ENCODE measurements around the gene TBC1D5.

Gene TBC1D5

GRCh38 chr3:17301271-17301670 is 441.2 kb downstream of the TBC1D5 start:
- H3K4me3 ChIP-seq (replicated peaks; ENCODE audit: low read depth, low read length): no peak overlapping the region
- DNase-seq (ENCODE audit: low read depth): no peak
- no peak for TF ChIP-seq CTCF (IDR thresholded peaks at IDR 0.05; ENCODE audit: low read length, missing control alignments)

- no peak overlapping the region for H3K4me3 ChIP-seq (replicated peaks; ENCODE audit: low read depth, low read length)
- no peak for TF ChIP-seq CTCF (IDR thresholded peaks at IDR 0.05; ENCODE audit: low read length, missing control alignments)
- DNase-seq (ENCODE audit: low read depth): no peak
Observed at GRCh38 chr3:17300441-17300840, 442.0 kb downstream of the TBC1D5 start.

DNA sequence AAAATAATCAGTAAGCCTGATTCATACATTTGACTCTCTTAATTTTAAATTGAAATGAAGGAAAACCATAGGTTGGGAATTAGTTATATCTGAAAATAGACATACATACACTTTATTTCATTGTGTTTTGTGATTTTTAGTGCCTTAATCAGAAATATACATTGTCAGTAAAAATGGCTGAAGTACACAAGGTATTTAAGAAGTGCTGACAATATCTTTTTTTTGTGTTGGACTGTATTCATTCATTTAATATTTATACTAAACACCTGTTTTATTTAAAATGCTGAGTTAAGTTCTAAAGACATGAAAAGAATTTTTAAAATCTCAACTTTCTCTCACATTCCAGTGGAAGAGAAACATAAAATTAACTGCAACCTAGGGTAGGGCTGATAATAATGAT is 444.4 kb downstream of the TBC1D5 start:
- DNase-seq (ENCODE audit: low read depth): no peak
- no peak for TF ChIP-seq CTCF (IDR thresholded peaks at IDR 0.05; ENCODE audit: low read length, missing control alignments)
- H3K4me3 ChIP-seq (replicated peaks; ENCODE audit: low read depth, low read length): no peak overlapping the region

- DNase-seq (ENCODE audit: low read depth): no peak
- H3K4me3 ChIP-seq (replicated peaks; ENCODE audit: low read depth, low read length): no peak overlapping the region
- no peak for TF ChIP-seq CTCF (IDR thresholded peaks at IDR 0.05; ENCODE audit: low read length, missing control alignments)
Observed at GRCh38 chr3:17292556-17292955, 449.9 kb downstream of the TBC1D5 start.

DNA sequence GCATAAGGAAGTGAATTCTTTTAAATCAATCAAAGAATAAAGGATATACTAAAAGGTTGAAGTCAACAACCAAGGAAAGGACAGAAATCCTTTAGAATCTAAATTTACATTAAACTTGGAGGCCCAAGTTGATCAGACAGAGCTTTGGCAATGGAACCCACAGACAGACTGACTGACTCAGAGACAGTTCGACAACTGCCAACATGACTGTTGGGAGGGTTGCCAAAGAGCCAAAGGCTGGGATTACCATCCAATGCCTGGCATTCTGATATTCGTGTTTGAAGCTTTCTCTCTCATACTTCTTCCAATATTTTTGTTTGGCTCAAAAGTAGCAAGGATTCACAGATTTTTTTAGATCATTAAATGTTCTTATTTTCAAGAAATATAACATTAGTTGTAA is 451.5 kb downstream of the TBC1D5 start:
- no peak for TF ChIP-seq CTCF (IDR thresholded peaks at IDR 0.05; ENCODE audit: low read length, missing control alignments)
- H3K4me3 ChIP-seq (replicated peaks; ENCODE audit: low read depth, low read length): no peak overlapping the region
- no peak for DNase-seq (ENCODE audit: low read depth)

- no peak for DNase-seq (ENCODE audit: low read depth)
- H3K4me3 ChIP-seq (replicated peaks; ENCODE audit: low read depth, low read length): no peak overlapping the region
- no peak for TF ChIP-seq CTCF (IDR thresholded peaks at IDR 0.05; ENCODE audit: low read length, missing control alignments)
Observed at GRCh38 chr3:17288839-17289399, 453.5 kb downstream of the TBC1D5 start.

GRCh38 chr3:17287006-17287689 is 455.3 kb downstream of the TBC1D5 start:
- no peak overlapping the region for H3K4me3 ChIP-seq (replicated peaks; ENCODE audit: low read depth, low read length)
- no peak for DNase-seq (ENCODE audit: low read depth)
- TF ChIP-seq CTCF (IDR thresholded peaks at IDR 0.05; ENCODE audit: low read length, missing control alignments): no peak

Measured in fibroblast of pulmonary artery (primary cell).